Activated T-helper 2 cell treated with anti-CD3 and anti-CD28 coated beads, Interferon-gamma antibody, Interleukin-2, Interleukin-4, amounts not matched to agents 10 μg/mL and 5 μg/mL and 100 μg/mL, durations not matched to agents 14 hours and 24 hours and 36 hours (primary cell): ENCODE data around the gene RPP21. TPM values are rescaled to one million over a fixed set of nuclear protein-coding genes. Genes with fewer than 3 reads are reported as not detected.

Source experiments
- DNase-seq: peaks from one replicate; pipeline ENCODE4 v3.0.0; 2021; ENCODE audit warnings: low spot score
- H3K27ac Mint-ChIP-seq: one replicate; pipeline ENCODE4 v1.8.0; 2021; ENCODE audit warnings: mixed read lengths
- H3K27me3 Mint-ChIP-seq: one replicate; pipeline ENCODE4 v1.8.0; 2021; ENCODE audit warnings: low read depth, mixed read lengths
- H3K36me3 Mint-ChIP-seq: one replicate; pipeline ENCODE4 v1.8.0; 2021; ENCODE audit warnings: low read depth, mixed read lengths
- H3K4me1 Mint-ChIP-seq: one replicate; pipeline ENCODE4 v1.8.0; 2021; ENCODE audit warnings: low read depth, mixed read lengths
- H3K4me3 Mint-ChIP-seq: one replicate; pipeline ENCODE4 v1.8.0; 2021; ENCODE audit warnings: low read depth, mild to moderate bottlenecking, moderate library complexity, mixed read lengths
- H3K9me3 Mint-ChIP-seq: one replicate; pipeline ENCODE4 v1.8.0; 2021; ENCODE audit warnings: mixed read lengths
- intact Hi-C: fragments of 100-400 bp; cut with micrococcal nuclease; formaldehyde crosslinking; loops from one replicate; pipeline ENCODE4 v1.15.1; 2023
- total RNA-seq: library from RNA; stranded (reverse); gene quantifications from 2 replicates; pipeline ENCODE4 v1.2.3, GENCODE V29; 2022

The RPP21 gene
- 40.6 and 41.9 TPM in 2 replicates for total RNA-seq

DNA sequence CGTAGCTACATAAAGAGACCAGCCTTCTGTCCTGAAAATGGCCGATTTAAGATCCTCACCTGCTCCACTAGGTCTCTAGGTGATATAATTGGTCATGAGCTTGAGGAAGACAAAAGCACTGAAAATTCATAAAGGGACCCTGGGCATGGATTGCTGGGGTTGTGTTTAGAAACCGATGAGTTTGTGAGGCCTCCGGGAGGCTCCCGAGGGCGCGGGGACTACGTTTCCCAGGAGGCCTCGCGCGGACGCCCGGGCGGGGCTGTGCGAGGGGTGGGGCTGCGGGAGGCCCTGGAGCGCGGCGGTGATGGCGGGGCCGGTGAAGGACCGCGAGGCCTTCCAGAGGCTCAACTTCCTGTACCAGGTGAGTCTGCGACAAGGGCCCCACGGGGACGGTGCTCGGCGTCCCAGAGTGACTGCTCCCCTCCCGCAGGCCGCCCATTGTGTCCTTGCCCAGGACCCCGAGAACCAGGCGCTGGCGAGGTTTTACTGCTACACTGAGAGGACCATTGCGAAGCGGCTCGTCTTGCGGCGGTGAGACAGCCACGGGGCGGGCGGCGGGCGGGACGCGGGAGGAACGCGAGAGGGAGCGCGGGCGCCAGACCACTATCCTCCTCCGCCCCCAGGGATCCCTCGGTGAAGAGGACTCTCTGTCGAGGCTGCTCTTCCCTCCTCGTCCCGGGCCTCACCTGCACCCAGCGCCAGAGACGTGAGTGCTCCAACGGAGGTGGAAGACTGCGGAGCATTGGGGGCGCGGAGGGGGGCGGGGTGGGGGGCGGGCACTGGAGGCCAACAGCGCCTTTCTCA lies at the start of gene RPP21:
Gene RPP21, plus strand, starts transcription at position 289 of the 804 bp plus-strand sequence. Its CDS starts 16 bp downstream, at position 305.
- Mint-ChIP-seq H3K4me1 (peaks cover 34% of the 10 kb centered on the region), H3K9me3 (no peaks in the 10 kb centered on the region), H3K4me3 (peak within 1 kb of the TSS; percentile 88), H3K27me3 (peaks cover 16% of the 10 kb centered on the region), H3K27ac (peak within 1 kb of the TSS; percentile 77), H3K36me3 (peaks cover 48% of the 10 kb centered on the region)
- peak; percentile 84 for DNase-seq
- intact Hi-C loops, result loop anchor here (1.0 kb wide), 2 partner anchors 19 to 132 kb away; partner anchors contain the start of genes TRIM26 and TRIM39

DNA sequence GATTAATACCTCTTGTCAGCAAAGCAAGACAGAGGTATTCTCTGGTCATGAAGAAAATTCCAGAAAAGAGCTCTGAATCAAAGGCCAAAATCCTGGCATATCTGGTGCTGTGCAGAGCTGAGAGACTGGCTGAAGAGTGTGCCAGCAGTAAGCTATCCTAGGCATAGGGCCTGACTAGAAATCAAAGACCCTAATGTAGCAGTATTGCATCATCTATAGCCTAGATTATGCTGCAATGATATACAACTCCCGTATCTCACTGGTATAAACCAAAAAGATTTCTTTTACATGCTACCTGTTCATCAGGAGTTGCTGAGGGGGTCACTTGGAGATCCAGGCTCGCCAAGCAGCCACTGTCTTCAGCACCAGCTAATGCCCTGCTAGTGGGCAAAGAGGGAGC lies 49.1 kb upstream of the RPP21 start:
- Mint-ChIP-seq H3K27me3 (no peaks in the 10 kb centered on the region), H3K27ac (no peak overlapping the region), H3K9me3 (peaks cover 22% of the 10 kb centered on the region), H3K36me3 (peaks cover 64% of the 10 kb centered on the region), H3K4me1 (no peaks in the 10 kb centered on the region), H3K4me3 (no peak overlapping the region)
- no peak for DNase-seq
- intact Hi-C loops, result no loop called here

DNA sequence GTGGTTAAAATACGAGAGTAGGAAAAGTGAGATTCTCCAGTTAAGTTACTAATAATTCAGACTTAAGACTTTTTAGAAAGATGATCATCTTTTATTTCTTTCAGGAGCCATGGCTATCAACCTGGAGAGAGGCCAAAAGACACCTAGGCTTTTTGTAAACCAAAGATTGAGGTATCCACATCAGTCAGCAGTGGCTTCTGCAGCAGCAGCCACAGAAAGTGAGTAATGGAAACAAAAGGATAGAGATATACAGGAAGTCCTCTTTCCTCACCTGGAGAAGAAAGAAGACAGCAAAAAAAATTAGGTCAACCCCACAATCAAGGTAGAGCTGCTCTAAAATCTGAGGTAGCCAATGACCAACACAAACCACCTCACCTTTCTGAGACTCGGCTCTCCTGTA lies 41.0 kb upstream of the RPP21 start:
- H3K4me3 Mint-ChIP-seq, result no peak overlapping the region
- H3K36me3 Mint-ChIP-seq, result peaks cover 87% of the 10 kb centered on the region
- intact Hi-C loops, result no loop called here
- no peak for DNase-seq
- peaks cover 34% of the 10 kb centered on the region for H3K9me3 Mint-ChIP-seq
- no peaks in the 10 kb centered on the region for H3K27me3 Mint-ChIP-seq
- H3K27ac Mint-ChIP-seq, result no peak overlapping the region
- peaks cover 4% of the 10 kb centered on the region for H3K4me1 Mint-ChIP-seq

DNA sequence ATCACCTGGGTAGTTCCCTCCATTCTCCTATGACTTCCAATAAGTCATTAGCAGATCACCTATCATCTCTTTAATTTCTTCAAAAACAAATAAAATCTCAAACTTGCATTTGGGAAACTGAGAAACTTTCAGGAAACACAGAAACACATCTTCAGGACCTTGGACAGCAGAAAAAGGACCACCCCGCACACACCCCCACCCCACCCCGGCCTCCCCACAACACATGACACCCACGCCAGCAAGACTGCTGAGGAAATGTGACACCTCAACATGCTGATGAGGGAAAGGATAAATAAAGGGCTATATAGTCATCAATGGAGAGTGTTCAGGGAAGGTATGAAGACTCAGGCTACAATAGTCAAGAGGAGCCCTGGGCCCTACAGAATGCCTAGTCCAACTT lies 33.9 kb upstream of the RPP21 start:
- H3K4me3 Mint-ChIP-seq, result no peak overlapping the region
- no peaks in the 10 kb centered on the region for H3K9me3 Mint-ChIP-seq
- H3K27me3 Mint-ChIP-seq, result no peaks in the 10 kb centered on the region
- intact Hi-C loops, result no loop called here
- H3K36me3 Mint-ChIP-seq, result peaks cover 56% of the 10 kb centered on the region
- H3K27ac Mint-ChIP-seq, result no peak overlapping the region
- no peak for DNase-seq
- H3K4me1 Mint-ChIP-seq, result peaks cover 3% of the 10 kb centered on the region

DNA sequence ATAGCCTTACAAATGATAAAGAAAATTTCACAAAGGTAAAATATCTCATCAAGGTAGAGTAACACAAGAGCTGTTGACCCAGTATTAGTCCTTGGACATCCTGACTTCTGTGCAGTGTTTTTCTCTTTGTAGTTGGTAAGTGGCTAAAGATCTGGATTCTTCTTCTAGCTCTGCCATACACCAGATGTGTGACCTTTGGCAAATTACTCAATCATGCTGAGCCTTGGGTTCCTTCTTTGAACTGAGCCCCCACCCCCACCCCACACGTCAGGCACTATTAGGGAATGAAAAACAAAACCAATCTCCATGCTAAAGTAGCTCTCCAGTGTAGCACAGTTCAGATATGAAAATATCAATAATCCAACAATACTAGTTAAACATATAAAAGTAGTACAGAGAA lies 33.3 kb upstream of the RPP21 start:
- no peaks in the 10 kb centered on the region for H3K27me3 Mint-ChIP-seq
- H3K4me1 Mint-ChIP-seq, result peaks cover 3% of the 10 kb centered on the region
- no peak overlapping the region for H3K27ac Mint-ChIP-seq
- H3K9me3 Mint-ChIP-seq, result no peaks in the 10 kb centered on the region
- DNase-seq, result no peak
- H3K4me3 Mint-ChIP-seq, result no peak overlapping the region
- intact Hi-C loops, result no loop called here
- H3K36me3 Mint-ChIP-seq, result peaks cover 56% of the 10 kb centered on the region

DNA sequence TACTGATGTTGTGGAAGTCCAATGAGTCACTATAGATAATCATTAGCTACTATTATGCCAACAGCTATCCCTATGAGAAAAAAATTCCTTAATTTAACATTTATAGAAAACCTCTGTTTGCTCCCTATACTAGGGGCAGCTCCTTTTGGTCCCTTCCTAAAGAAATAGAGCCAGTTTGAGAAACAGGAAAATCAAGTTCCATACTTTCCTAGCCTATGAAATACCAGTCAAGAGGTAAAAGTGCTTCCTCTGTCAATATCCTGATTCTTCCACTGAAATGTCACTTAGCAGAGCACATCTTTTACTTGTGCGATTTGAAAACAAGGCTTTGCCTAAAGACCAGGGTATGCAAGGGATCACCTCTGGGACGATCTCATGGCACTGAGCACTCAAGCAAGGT lies 32.7 kb upstream of the RPP21 start:
- Mint-ChIP-seq H3K27ac (no peak overlapping the region), H3K4me3 (no peak overlapping the region), H3K27me3 (no peaks in the 10 kb centered on the region), H3K9me3 (no peaks in the 10 kb centered on the region), H3K4me1 (peaks cover 3% of the 10 kb centered on the region), H3K36me3 (peaks cover 52% of the 10 kb centered on the region)
- intact Hi-C loops, result no loop called here
- DNase-seq, result no peak

DNA sequence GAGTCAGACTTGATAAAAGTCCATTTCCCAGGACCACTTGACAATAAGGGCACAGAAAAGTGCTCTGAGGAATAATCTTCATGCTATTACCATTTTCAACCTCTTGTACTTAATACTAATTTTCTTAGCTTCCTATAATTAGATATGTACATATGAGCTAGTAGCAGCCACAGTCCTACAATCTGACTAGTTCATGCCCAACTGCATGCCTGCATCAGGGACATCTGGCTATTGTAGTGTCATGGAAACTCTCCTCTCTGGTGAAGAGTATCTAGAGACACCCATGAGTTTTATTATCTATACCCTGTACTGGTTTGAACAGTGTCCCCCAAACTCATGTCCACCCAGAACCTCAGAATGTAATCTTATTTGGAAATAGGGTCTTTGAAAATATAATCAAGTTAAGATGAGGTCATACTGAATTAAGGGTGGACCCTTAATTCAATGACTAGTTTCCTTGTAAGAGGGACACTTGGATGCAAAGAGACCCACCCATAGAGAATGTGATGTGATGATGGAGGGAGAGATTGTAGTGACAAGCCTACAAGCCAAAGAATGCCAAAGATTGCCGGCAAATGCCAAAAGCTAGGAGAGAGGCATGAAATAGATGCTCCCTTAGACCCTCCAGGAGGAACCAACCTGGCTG lies 32.2 kb upstream of the RPP21 start:
- Mint-ChIP-seq H3K4me3 (no peak overlapping the region), H3K27me3 (no peaks in the 10 kb centered on the region), H3K27ac (no peak overlapping the region), H3K36me3 (peaks cover 54% of the 10 kb centered on the region), H3K9me3 (no peaks in the 10 kb centered on the region), H3K4me1 (peaks cover 9% of the 10 kb centered on the region)
- intact Hi-C loops, result no loop called here
- DNase-seq, result no peak

DNA sequence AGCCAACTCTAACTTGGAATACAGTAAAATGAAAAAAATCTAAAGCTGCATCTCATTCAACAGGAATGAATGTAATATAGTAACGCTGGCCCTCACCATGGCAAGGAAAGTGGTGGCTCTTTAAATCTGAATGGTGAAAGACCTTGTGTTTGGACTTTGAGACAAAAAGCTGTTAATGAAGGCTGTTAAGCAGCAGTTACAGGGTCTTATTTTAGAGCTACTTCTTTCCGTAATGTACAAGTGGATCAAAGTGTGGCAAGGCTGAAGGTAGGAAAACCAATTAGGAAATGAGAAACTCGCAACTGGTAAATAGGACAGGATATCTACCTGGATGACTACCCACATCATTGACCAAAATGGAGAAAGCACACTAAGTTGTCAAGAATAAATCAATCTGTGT lies 29.8 kb upstream of the RPP21 start:
- Mint-ChIP-seq H3K27ac (no peak overlapping the region), H3K4me1 (peaks cover 22% of the 10 kb centered on the region)

DNA sequence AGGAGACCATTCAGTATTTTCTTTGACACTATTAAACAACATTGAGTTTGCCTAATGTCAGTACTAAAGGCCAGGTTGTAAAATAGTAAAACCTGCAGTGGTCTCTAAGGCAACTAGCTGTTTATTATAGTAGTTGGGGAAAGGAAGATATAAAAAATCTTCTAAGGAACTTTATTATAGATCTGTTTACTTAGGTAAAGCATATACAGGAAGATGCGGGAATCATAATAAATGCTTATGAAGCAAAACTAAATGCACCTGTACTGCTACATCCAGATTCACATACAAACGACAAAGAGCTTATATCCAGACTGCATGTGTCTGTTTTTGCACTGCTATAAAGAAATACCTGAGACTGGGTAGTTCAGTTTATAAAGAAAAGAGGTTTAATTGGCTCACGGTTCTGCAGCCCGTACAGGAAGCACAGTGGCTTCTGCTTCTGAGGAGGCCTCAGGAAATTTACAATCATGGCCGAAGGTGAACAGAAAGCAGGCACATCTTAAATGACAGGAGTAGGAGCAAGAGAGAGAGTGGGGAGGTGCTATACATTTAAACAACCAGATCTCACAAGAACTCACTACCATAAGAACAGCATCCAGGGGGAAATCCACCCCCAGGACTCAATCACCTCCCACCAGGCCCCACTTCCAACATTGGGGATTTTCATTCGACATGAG lies 26.9 kb upstream of the RPP21 start:
- Mint-ChIP-seq H3K36me3 (peaks cover 67% of the 10 kb centered on the region), H3K27ac (peak overlapping the region; percentile 17), H3K4me3 (no peak overlapping the region), H3K9me3 (no peaks in the 10 kb centered on the region), H3K4me1 (peaks cover 42% of the 10 kb centered on the region), H3K27me3 (no peaks in the 10 kb centered on the region)
- intact Hi-C loops, result no loop called here
- DNase-seq, result no peak

More for the DNA sequence above, 29.8 kb upstream of the RPP21 start:
- H3K27me3 Mint-ChIP-seq, result no peaks in the 10 kb centered on the region
- no peak overlapping the region for H3K4me3 Mint-ChIP-seq
- intact Hi-C loops, result no loop called here
- no peaks in the 10 kb centered on the region for H3K9me3 Mint-ChIP-seq
- H3K36me3 Mint-ChIP-seq, result peaks cover 55% of the 10 kb centered on the region
- DNase-seq, result no peak

DNA sequence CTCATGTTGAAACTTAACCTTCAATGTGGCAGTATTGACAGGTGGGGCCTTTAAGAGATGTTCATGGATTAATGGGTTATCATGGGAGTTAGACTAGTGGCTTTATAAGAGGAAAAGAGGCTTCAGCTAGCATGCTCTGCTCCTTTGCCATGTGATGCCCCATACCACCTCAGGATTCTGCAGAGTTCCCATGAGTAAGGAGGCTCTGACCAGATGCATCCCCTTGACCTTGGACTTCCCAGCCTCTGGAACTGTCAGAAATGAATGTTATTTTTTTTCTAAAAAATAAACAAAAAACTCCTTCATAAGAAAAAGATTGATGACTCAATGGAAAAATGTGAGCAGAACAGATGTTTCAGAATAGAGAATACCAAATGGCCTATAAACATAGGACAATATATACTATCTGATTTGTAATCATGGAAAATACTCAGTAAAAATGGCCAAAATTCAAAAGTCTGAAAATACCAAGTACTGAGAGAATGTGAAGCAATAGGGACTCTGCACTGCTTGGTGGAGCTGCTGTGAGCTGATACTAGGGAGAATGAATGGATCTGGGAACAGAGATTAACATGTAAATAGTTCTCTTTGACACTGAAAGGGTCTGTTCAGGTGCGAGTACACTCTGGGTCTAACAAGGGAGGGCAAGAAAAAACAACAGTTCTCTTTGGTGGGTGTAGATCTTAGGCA lies 25.7 kb upstream of the RPP21 start:
- H3K27ac Mint-ChIP-seq, result no peak overlapping the region
- H3K36me3 Mint-ChIP-seq, result peaks cover 61% of the 10 kb centered on the region
- no peak overlapping the region for H3K4me3 Mint-ChIP-seq

DNA sequence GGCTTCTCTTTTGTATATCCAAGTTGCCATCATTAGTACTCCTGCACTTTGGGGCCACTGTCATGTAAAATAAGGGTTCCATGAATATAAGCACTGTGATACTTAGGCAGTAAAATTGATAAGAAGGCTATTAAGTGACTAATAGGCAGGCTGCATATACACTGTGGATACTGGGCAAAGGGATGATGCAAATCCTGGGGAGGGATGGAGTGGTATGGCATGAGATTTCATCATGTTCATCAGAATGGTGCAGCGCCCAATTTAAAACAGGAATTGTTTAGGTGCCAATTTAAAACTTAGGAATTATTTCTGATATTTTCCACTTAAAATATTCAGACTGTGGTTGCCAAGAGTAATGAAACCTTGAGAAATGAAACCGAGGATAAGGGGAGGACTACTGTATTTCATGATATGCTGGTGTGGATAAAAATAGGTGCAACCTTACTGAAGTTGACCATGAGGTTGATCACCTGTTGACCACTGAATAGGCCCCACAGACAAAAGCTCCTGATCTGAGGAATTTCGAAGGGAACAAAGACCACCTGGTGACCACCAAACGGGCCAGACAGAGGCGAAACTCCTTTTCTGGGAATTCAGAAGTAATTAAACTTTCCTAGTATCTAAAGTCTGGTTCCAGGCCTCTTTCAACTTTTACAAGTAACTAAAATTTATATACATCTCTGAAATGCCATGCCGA lies 23.1 kb upstream of the RPP21 start:
- Mint-ChIP-seq H3K27me3 (no peaks in the 10 kb centered on the region), H3K9me3 (no peaks in the 10 kb centered on the region), H3K4me1 (peaks cover 64% of the 10 kb centered on the region), H3K27ac (no peak overlapping the region), H3K4me3 (no peak overlapping the region), H3K36me3 (peaks cover 58% of the 10 kb centered on the region)
- intact Hi-C loops, result loop anchor here (10.0 kb wide), 1 partner anchor 253 kb away; the partner anchor contains the start of gene ABCF1
- no peak for DNase-seq

More for the DNA sequence above, 25.7 kb upstream of the RPP21 start:
- Mint-ChIP-seq H3K4me1 (peaks cover 53% of the 10 kb centered on the region), H3K9me3 (no peaks in the 10 kb centered on the region), H3K27me3 (no peaks in the 10 kb centered on the region)
- no peak for DNase-seq
- intact Hi-C loops, result no loop called here
